Stimulated activated CD4-positive, alpha-beta T cell treated with anti-CD3 and anti-CD28 coated beads, Interleukin-12 subunit alpha, Interleukin-12 subunit beta, amount 100 ng/mL, for 48 hours (primary cell): ENCODE data around the gene CYSTM1.

Experiments used
- DNase-seq, 3 donors: peaks; one replicate each; pipeline ENCODE4 v3.0.0-alpha.2; 2020; ENCODE audit warnings: low read depth in 2 of 3, low spot score in 1 of 3

Gene CYSTM1

DNA sequence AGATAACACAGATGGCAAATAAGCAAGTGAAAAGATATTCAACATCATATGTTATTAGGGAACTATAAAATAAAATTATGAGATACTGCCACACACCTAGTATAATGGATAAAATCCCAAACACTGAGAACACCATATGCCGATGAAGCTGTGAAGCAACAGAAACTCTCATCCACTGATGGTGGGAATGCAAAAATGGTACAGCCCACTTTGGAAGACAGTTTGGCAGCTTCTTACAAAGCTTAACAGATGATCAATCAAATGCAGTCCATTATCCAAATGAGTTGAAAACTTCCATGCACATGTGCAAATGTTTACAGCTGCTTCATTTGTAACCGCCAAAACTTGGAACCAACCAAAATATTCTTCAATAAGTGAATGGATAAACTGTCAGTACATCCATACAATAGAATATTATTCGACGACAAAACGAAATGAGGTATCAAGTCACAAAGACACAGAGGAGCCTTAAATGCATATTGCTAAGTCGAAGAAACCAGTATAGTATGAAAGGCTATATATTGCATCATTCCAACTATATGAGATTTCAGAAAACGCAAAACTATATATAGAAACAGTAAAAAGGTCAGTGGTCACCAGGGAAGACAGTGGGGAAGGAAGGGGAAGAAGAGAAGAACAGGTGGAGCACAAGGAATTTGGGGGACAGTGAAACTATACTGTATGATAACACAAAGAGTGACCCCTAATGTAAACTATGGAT, 113.0 kb downstream of the CYSTM1 start:
- DNase-seq: no peak

DNA sequence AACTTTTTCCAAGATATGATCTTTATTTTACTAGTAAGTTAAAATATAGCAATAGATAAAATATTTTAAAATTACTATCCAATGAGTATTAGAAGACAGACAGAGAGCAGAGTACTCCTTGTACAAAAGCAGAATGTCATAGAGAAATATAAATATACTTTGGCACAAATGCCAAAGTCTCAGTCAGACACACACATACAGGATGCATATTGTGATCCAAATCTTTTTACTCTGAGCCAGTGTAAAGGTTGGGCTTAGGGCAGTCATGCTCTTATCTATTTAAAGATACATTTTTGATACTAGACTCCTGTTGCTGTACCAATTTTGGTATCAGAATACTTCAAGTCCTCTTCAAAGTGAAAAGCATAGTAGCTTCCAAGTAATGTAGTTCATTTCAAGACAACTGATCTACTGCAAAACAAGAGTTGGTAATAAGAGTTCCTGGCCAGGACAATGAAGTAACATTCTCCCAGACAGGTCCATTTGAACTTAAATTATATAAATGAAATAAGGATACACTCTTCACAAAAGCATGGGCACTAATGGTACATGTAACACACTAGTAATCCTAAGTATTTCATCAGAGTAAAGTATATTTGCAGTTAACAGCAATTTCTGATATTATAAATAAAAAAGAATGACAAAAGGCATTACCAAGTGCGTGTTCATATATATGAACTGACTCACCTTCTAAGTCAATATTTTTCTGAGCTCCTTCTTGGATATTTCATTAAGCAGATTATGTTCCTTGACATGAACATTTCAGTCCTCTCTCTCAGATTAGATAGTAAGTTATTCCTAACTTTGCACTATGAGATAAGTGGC, 117.4 kb downstream of the CYSTM1 start:
- no peak for DNase-seq
